A549 treated with ZK216348 at 1 μM for 4 hours (cell line): ENCODE results near the gene IL1RAPL1. TPM values are rescaled to one million over a fixed set of nuclear protein-coding genes. Genes with fewer than 3 reads are reported as not detected.

ENCODE experiments used
- total RNA-seq: library from RNA; stranded (reverse); fragments of 200-300 nt; extraction: Qiagen RNA extraction; gene quantifications from 5 replicates; pipeline ENCODE4 v1.2.3, GENCODE V29; 2022; ENCODE audit warnings: low read depth

The IL1RAPL1 gene
- total RNA-seq, result not detected in 5 replicates

GRCh38 chrX:28586981-28587551, at the start of gene IL1RAPL1:
TSS of gene IL1RAPL1 (plus strand) at chrX:28587446.

